Measurements from ENCODE around the gene KIF13A.
"Not testable (repeated sequence)": the region's sequence is repeated elsewhere in the genome, so short reads cannot be mapped to it uniquely, and the experiment has no call there.

The KIF13A gene

DNA sequence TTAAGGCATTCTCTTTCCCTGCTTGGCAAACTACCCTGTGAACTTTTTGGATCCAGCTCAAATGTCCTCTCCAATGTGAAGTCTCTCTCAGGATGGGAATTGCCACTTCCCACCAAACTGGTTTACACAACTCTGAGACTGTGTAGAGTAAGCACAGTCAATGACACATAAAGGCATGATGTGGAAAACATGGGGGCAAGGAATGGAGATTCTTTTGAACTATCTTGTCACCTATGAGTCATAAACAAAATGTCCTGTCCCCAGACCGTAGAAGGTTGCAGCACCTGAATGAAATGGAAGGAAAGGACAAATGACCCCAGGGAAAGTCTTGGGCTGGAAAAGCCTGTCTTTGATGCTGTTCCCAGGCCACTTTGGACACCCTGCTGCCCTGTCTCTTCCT lies 11.0 kb upstream of the KIF13A start:
- DNase-seq (ENCODE audit: low spot score) = no peak

GRCh38 chr6:17998003-17998402 lies 10.6 kb upstream of the KIF13A start:
- DNase-seq (ENCODE audit: low spot score) = no peak

- no peak for DNase-seq (ENCODE audit: low spot score)
Measured at GRCh38 chr6:17995414-17995813, 8.0 kb upstream of the KIF13A start.

GRCh38 chr6:17994019-17994418 lies 6.6 kb upstream of the KIF13A start:
- no peak for DNase-seq (ENCODE audit: low spot score)

DNA sequence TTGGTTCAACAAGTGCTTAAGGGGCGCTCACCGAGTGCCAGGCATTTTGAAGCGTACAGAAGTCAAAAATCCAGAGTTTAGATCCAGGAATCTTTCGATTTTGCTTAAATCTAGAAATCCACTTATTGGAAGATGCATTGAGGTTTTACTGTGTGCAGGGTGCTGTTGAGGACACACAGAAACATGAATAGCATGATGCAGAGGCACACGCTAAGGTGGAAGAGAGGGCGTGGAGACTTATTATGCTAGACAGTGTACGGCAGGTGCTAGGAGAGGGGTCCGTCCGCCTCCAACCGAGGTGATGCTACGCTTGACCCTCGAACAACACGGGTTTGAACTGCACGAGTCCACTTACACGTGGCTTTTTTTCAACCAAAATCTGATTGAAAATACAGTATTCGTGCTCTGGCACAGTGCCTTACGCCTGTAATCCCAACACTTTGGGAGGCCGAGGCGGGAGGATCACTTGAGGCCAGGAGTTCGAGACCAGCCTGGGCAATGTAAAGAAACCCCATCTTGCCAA lies 1.0 kb upstream of the KIF13A start:
- no peak for DNase-seq (ENCODE audit: low spot score)

DNA sequence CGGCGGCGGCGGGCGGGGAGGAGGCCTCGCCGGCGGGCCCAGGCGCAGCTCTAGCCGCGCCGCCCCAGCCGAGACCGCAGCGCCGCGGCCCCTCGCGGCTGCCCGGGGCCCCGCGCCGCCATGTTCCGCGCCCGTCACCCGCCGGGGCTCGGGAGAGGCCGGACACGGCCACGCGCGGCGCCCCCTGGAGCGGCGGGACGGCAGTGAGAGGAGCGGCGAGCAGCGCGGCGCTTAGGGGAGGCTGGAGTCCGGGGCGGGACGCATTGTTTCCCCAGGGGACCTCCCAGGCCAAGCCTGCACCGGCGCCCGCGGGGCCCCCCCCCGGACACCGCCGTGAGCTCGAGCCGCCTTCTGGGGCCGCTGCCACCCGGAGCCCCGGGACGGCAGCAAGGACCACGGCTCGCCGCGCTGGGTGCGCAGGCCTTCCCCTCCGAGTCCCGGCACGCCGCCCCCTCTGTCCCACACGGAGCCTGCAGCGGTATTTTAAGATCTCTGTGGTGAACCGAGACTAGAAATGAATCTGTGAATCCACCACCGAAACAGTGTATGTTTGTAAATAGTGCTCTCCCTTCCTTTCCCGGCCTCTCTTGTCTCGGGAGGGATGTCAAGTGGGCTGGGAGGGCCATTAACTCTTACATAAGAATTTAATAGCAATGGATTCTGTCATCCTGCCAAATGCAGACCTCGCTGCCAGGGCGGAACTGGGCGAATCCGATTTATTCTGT lies 424 bp upstream of the KIF13A start:
- DNase-seq (ENCODE audit: low spot score) = peak; percentile 84

GRCh38 chr6:17986656-17987446 lies 584 bp downstream of the KIF13A start:
- DNase-seq (ENCODE audit: low spot score) = peak; percentile 77

DNA sequence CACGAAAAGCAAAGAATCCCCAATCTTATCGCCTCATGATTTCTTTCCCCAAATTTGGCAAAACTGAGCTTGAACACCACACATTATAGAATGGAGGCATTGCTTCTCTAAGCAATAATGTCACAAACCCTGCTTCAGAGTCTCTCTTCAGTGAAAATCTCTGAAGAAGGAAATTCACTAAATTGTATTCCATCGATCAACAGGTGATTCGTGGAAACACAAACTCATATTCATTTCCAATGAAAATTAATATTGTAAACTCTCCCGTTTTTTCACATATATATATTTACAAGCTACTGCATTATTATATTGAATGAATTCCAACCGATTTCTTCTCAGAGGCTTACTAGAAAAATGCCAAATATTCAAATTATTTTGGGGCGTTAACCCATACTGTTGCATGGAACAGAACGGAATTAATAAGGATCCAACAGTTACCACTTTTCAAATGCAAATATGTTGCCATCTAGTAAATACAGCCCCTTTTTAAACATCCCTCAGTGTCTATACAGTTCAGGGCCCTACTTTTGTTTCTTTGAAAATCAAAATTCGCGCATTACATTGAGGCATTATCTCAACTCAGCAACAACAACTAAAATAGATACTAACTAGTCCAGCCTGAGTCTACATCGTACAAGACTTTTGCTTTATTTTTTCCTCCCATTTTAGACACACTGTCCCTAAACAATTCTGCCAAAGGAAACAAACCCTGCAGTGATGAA lies 1.3 kb downstream of the KIF13A start:
- DNase-seq (ENCODE audit: low spot score) = peak; percentile 48

- peak; percentile 62 for DNase-seq (ENCODE audit: low spot score)
Measured at GRCh38 chr6:17984812-17985670, 2.4 kb downstream of the KIF13A start.

- DNase-seq (ENCODE audit: low spot score) = no peak
Measured at GRCh38 chr6:17984399-17984798, 3.0 kb downstream of the KIF13A start.

- DNase-seq (ENCODE audit: low spot score) = no peak
Measured at GRCh38 chr6:17983730-17984129, 3.7 kb downstream of the KIF13A start.

DNA sequence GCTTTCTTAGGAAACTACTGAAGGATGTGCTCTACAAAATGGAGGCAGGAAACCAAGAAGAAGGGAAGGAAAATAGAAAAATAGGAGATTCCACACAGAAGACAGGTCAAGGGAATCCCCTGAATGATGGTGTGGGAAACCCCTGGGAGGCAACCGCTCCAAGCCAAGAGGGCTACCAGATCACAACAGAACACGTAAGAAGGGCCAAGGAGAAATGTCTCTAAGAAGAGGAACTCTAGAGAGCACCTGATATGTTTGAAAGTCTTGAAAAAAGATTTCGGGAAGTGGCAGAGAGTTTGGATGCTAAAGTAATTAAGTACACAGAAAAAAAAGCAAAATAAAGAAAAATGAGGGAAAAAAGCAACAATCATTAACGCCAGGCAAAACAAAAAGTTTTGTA lies 7.1 kb downstream of the KIF13A start:
- DNase-seq (ENCODE audit: low spot score) = no peak

- DNase-seq (ENCODE audit: low spot score) = no peak
Measured at GRCh38 chr6:17979479-17979878, 8.0 kb downstream of the KIF13A start.

DNA sequence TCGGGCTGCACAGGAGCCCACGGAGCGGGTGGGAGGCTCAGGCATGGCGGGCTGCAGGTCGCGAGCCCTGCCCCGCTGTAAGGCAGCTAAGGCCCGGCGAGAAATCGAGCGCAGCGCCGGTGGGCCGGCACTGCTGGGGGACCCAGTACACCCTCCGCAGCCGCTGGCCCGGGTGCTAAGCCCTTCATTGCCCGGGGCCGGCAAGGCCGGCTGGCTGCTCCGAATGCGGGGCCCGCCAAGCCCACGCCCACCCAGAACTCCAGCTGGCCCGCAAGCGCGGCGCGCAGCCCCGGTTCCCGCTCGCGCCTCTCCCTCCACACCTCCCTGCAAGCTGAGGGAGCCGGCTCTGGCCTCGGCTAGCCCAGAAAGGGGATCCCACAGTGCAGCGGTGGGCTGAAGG lies 11.2 kb downstream of the KIF13A start:
- DNase-seq (ENCODE audit: low spot score) = not testable (repeated sequence)

DNA sequence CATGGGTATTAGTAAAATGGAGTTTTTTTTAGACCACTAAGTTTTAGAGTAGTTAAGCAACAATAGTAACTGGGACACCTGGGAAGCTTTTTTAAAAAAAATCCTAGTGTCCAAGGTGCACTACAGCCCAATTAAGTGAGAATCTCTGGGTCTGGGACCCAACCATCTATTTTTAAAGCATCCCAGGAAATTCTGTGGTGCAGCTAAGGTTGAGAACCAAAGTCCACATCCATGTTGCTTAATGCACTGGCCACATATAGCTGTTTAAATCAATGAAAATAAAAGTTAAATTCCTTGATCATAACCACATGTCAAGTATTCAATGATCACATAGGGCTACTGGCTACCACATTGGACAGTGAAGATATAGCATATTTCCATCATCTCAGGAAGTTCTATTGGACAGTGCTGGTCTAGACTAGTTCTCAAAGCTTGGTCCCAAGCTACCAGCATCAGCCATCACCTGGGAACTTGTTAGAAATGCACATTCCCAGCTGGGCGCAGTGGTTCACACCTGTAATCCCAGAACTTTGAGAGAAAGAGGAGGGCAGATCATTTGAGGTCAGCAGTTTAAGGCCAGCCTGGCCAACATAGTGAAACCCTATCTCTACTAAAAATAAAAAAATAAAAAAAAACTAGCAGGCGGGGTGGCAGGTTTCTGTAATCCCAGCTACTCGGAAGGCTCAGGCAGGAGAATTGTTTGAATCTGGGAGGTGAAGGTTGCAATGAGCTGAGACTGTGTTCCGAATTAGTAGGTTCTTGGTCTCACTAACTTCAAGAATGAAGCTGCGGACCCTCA lies 12.7 kb downstream of the KIF13A start:
- no peak for DNase-seq (ENCODE audit: low spot score)

- DNase-seq (ENCODE audit: low spot score) = no peak
Measured at GRCh38 chr6:17972978-17973622, 14.3 kb downstream of the KIF13A start.

DNA sequence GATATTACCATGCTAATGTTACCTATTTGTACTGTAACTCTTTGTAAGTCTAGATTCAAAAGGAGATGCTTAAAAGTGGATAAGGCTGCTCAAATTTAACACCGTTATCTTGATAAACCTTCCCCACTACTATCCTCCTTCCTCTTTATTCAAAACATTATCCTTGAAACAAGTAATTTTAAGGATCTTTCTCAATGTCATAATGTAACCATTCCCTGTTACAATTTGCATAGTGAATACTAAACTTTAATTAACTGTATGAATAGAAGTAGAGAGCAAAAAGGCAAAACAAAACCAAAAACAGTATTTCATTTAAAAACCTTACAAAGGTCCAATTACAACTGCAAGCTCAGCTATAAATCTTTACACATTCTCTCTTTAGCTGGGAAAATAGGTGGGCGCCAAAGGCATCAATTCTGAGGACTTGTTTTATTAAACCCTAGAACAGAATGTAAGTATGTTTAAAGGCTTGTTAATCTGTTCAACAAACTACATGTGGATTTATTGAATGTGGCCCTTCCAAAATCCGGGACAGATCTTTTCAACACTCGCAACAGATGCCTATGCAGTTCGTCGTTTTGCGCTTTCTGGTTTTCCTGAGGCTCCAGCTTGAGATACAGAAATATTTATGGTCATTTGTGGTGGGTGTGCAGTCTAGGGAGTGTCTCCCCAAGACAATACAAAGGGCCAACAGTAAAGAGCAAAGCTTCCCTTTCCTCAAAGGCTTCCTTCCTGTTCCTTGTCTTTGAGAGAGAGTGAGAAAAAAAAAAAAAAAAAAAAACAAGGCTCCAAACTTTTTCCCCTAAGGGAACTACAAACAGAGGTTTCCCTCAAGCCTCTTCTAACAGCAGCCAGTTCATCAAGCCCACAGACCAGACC lies 15.1 kb downstream of the KIF13A start:
- DNase-seq (ENCODE audit: low spot score) = no peak

GRCh38 chr6:17971128-17972073 lies 16.0 kb downstream of the KIF13A start:
- DNase-seq (ENCODE audit: low spot score) = no peak
